Central memory CD8-positive, alpha-beta T cell (primary cell): ENCODE results near the gene AQP12B.

Experiments
- ATAC-seq: fragments of 150-1000 bp; cut with Tn5 transposase; replicated peaks from 2 replicates; pipeline ENCODE4 v1.10.0; 2022; ENCODE audit warnings: mild to moderate bottlenecking, moderate FRiP score, moderate number of reproducible peaks; ENCODE audit not compliant: poor library complexity, severe bottlenecking; ENCODE audit errors: extremely low read depth
- DNase-seq, 2 donors: peaks; one replicate each; pipeline ENCODE4 v3.0.0; 2021; ENCODE audit warnings: low spot score in 2 of 2
- H3K27ac Mint-ChIP-seq: one replicate; pipeline ENCODE4 v1.8.0; 2022; ENCODE audit warnings: low read depth, mild to moderate bottlenecking, moderate library complexity, mixed read lengths
- H3K27me3 Mint-ChIP-seq: one replicate; pipeline ENCODE4 v1.8.0; 2022; ENCODE audit warnings: mixed read lengths
- H3K36me3 Mint-ChIP-seq: one replicate; pipeline ENCODE4 v1.8.0; 2022; ENCODE audit warnings: mild to moderate bottlenecking, moderate library complexity, mixed read lengths; ENCODE audit not compliant: insufficient read depth
- H3K4me1 Mint-ChIP-seq: one replicate; pipeline ENCODE4 v1.8.0; 2022; ENCODE audit warnings: mixed read lengths
- H3K4me3 Mint-ChIP-seq: one replicate; pipeline ENCODE4 v1.8.0; 2022; ENCODE audit warnings: mild to moderate bottlenecking, moderate library complexity, mixed read lengths
- H3K9me3 Mint-ChIP-seq: one replicate; pipeline ENCODE4 v1.8.0; 2022; ENCODE audit warnings: mixed read lengths

AQP12B gene

GRCh38 chr2:240722796-240723735 lies 40.4 kb upstream of the AQP12B start:
- no peaks in the 10 kb centered on the region for H3K36me3 Mint-ChIP-seq
- no peak overlapping the region for H3K4me3 Mint-ChIP-seq
- no peaks in the 10 kb centered on the region for H3K4me1 Mint-ChIP-seq
- no peak overlapping the region for H3K27ac Mint-ChIP-seq
- peaks cover 7% of the 10 kb centered on the region for H3K27me3 Mint-ChIP-seq
- no peak for ATAC-seq
- DNase-seq, result no peak
- H3K9me3 Mint-ChIP-seq, result no peaks in the 10 kb centered on the region

DNA sequence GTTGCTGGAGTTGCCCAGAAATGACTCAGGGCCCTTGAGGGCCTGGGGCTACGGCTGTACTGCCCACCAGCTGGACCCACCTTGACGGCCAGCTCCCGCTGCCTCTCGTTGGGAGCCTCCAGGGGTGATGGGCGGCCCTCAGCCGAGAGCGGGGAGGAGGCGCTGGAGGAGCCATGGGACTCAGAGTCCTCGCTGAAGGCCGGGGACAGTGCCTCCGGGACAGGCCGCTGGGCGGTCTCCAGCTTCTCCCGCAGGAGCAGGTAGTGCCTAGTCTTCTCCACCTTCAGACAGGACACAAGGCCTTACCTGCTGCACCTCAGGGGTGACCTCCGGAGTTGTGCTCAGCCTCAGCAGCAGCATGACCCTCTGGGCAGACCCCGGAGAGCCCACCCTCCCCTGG lies 39.7 kb upstream of the AQP12B start:
- ATAC-seq (no peak), DNase-seq (no peak)
- no peaks in the 10 kb centered on the region for H3K4me1 Mint-ChIP-seq
- H3K4me3 Mint-ChIP-seq, result no peak overlapping the region
- H3K9me3 Mint-ChIP-seq, result no peaks in the 10 kb centered on the region
- H3K27ac Mint-ChIP-seq, result no peak overlapping the region
- H3K36me3 Mint-ChIP-seq, result no peaks in the 10 kb centered on the region
- H3K27me3 Mint-ChIP-seq, result peaks cover 7% of the 10 kb centered on the region

DNA sequence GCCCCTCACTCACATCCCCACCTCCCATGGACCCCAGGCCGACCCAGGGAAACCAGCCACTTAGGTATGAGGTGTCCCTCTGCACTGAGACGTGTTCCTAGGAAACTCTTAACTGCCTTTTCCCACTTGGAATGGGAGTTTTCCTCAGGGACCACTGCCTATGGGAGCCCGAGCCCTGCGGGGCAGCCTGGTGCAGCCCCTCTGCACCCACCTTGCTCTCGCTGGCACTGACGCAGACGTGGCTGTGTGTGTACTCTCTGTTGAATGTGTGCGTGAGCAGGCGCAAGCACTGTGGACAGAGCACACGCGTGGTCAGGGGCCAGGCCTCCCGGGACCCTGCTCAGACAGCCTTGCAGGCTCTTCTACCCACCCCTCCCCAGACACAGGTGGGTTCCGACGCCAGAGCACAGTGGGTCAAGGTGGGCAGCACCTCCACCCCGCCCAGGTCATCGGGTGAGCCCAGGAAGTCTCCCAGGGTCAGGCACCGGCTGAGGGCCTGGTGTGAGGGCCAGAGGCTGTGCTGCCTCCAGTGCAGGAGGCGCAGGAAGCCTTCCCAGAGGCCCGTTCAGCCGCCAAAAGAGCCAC lies 39.0 kb upstream of the AQP12B start:
- H3K36me3 Mint-ChIP-seq, result no peaks in the 10 kb centered on the region
- peaks cover 2% of the 10 kb centered on the region for H3K27me3 Mint-ChIP-seq
- no peaks in the 10 kb centered on the region for H3K9me3 Mint-ChIP-seq
- H3K4me1 Mint-ChIP-seq, result no peaks in the 10 kb centered on the region
- ATAC-seq (no peak), DNase-seq (no peak)
- H3K4me3 Mint-ChIP-seq, result no peak overlapping the region
- H3K27ac Mint-ChIP-seq, result no peak overlapping the region

GRCh38 chr2:240720686-240721595 lies 38.3 kb upstream of the AQP12B start:
- H3K36me3 Mint-ChIP-seq, result no peaks in the 10 kb centered on the region
- no peaks in the 10 kb centered on the region for H3K9me3 Mint-ChIP-seq
- no peak overlapping the region for H3K4me3 Mint-ChIP-seq
- no peak overlapping the region for H3K27ac Mint-ChIP-seq
- no peaks in the 10 kb centered on the region for H3K27me3 Mint-ChIP-seq
- H3K4me1 Mint-ChIP-seq, result no peaks in the 10 kb centered on the region
- ATAC-seq (no peak), DNase-seq (no peak)

DNA sequence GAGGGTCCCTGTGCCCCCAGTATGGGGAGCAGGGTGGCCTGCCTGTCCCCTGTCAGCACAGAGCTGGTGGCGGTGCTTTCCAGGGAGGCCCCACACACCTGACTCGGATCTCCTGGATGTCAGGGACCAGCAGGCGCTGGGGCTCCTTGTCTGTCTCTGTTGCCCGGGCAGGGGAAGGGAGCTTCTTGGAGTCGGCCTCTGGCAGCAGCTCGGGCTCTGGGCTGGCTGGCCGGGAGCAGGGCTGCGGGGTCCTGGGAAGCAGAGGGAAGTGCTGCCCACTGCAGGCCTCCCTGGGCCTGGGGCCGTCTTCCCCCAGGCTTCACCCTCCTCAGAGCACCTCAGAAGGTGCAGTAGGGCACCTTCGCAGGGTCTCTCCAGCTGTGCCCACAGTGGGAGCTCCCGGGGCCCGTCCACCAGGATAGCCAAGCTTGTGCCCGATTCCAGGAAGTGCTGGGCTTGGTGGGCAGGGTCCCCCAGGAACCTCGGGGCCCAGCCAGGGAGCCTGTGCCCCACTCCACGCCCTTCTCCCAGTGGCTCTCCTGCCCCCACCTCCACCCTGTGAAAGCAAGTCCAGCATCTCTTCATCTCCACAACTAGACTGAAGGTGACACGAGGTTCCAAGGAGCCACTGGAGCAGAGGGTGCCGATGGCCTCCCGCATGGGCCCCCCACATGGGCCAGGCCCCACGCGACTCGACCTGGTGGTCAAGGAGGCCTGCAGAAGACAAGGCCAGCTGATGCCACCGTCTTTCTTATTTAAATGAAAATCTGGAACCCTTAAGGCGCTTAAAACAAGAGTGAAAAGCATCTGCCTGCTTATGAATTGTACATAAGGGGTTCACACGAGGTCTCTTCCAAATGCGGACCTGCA lies 37.2 kb upstream of the AQP12B start:
- H3K4me3 Mint-ChIP-seq, result no peak overlapping the region
- H3K27ac Mint-ChIP-seq, result no peak overlapping the region
- H3K27me3 Mint-ChIP-seq, result no peaks in the 10 kb centered on the region
- no peaks in the 10 kb centered on the region for H3K4me1 Mint-ChIP-seq
- ATAC-seq, result no peak
- H3K9me3 Mint-ChIP-seq, result no peaks in the 10 kb centered on the region
- no peak for DNase-seq
- no peaks in the 10 kb centered on the region for H3K36me3 Mint-ChIP-seq

- Mint-ChIP-seq H3K36me3 (no peaks in the 10 kb centered on the region), H3K4me1 (no peaks in the 10 kb centered on the region)
- ATAC-seq, result no peak
These were observed 36.3 kb upstream of the AQP12B start for GRCh38 chr2:240718896-240719490.

GRCh38 chr2:240717681-240718581 lies 35.2 kb upstream of the AQP12B start:
- Mint-ChIP-seq H3K27ac (no peak overlapping the region), H3K4me3 (no peak overlapping the region), H3K9me3 (no peaks in the 10 kb centered on the region), H3K36me3 (no peaks in the 10 kb centered on the region), H3K4me1 (no peaks in the 10 kb centered on the region), H3K27me3 (no peaks in the 10 kb centered on the region)
- DNase-seq (no peak), ATAC-seq (no peak)

More at GRCh38 chr2:240718896-240719490, 36.3 kb upstream of the AQP12B start:
- H3K27me3 Mint-ChIP-seq, result no peaks in the 10 kb centered on the region
- H3K4me3 Mint-ChIP-seq, result no peak overlapping the region
- H3K27ac Mint-ChIP-seq, result no peak overlapping the region
- DNase-seq, result no peak
- no peaks in the 10 kb centered on the region for H3K9me3 Mint-ChIP-seq

- Mint-ChIP-seq H3K27ac (no peak overlapping the region), H3K27me3 (no peaks in the 10 kb centered on the region)
These were observed 34.5 kb upstream of the AQP12B start for GRCh38 chr2:240717181-240717641.

GRCh38 chr2:240716130-240716798 lies 33.6 kb upstream of the AQP12B start:
- H3K9me3 Mint-ChIP-seq, result no peaks in the 10 kb centered on the region
- no peaks in the 10 kb centered on the region for H3K4me1 Mint-ChIP-seq
- no peak for ATAC-seq
- peaks cover 3% of the 10 kb centered on the region for H3K27me3 Mint-ChIP-seq
- no peak overlapping the region for H3K27ac Mint-ChIP-seq
- no peaks in the 10 kb centered on the region for H3K36me3 Mint-ChIP-seq
- no peak for DNase-seq
- no peak overlapping the region for H3K4me3 Mint-ChIP-seq

More at GRCh38 chr2:240717181-240717641, 34.5 kb upstream of the AQP12B start:
- no peaks in the 10 kb centered on the region for H3K36me3 Mint-ChIP-seq
- H3K4me1 Mint-ChIP-seq, result no peaks in the 10 kb centered on the region
- H3K4me3 Mint-ChIP-seq, result no peak overlapping the region
- DNase-seq (no peak), ATAC-seq (no peak)
- H3K9me3 Mint-ChIP-seq, result no peaks in the 10 kb centered on the region

DNA sequence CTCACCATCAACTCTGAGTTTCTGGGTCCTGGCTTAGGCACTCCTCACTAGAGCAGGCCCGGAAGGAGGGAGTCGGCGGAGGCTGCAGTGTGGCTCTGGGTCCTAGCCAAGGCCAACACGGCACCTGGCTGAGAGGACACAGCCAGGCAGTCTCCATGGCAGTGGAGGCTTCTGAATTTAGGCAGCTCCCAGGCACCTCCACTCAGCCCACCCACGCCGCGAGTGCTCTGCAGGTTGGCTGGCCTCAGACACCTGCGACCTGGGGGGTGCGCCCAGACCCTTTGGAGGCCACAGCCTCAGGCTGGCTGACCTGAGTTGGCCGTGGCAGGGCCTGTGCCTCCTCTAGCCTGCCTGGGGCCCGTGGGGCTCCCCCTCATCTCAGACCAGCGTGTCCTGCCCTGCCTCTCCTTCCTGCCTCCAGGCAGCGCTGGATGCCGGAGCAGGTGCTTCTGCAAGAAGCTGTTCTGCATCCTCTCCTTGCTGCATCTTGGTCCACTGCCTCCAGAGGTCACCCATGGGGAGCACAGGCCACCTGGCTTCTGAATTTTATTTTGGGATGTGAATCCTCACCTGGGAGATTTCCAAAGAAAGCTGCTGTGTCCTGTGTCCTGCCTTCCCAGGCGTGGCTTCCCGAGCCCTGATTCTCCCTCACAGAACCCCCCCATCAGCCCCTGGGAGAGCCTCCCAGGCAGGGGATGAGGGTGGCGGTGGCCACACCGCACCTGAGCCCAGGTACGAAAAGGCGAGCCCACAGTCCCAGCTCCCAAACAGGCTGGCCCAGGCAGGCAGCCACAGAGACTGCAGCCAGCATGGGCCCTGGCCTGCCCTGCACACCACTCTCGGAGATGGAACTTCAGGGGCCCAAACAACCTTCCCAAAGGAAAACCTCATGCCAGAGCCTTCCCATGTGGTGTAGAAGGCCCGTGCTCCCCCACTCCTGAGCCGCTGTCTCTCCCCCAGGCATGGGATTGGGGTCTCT lies 32.4 kb upstream of the AQP12B start:
- peaks cover 12% of the 10 kb centered on the region for H3K27me3 Mint-ChIP-seq
- no peak overlapping the region for H3K4me3 Mint-ChIP-seq

More for the DNA sequence above, 32.4 kb upstream of the AQP12B start:
- Mint-ChIP-seq H3K4me1 (no peaks in the 10 kb centered on the region), H3K36me3 (no peaks in the 10 kb centered on the region), H3K9me3 (no peaks in the 10 kb centered on the region), H3K27ac (no peak overlapping the region)
- DNase-seq (no peak), ATAC-seq (no peak)
